Right lobe of liver (tissue), 4 donors: ENCODE measurements around the gene ABHD11.

Experiments used
- POLR2A ChIP-seq: fragments of 450-650 bp; IDR thresholded peaks from one replicate; pipeline ENCODE4 v1.6.1; 2017; ENCODE audit warnings: antibody characterized with exemption, mild to moderate bottlenecking
- TF ChIP-seq, protein P1 (sequence below), 4 donors: fragments of 200-600 bp in 3 of 4; fragments of 450-650 bp in 1 of 4; IDR thresholded peaks; one replicate each; pipeline versions ENCODE4 v1.5.1 to v1.8.0; 2016 to 2022; ENCODE audit warnings: antibody characterized with exemption in 4 of 4, mild to moderate bottlenecking in 2 of 4
- donor health status: DM: no; HTN: no; CAD: no.
- donor health status: DM: no; HTN: no; CAD: no.
- donor health status: DM: no; HTN: yes; CAD: no.

DNA sequence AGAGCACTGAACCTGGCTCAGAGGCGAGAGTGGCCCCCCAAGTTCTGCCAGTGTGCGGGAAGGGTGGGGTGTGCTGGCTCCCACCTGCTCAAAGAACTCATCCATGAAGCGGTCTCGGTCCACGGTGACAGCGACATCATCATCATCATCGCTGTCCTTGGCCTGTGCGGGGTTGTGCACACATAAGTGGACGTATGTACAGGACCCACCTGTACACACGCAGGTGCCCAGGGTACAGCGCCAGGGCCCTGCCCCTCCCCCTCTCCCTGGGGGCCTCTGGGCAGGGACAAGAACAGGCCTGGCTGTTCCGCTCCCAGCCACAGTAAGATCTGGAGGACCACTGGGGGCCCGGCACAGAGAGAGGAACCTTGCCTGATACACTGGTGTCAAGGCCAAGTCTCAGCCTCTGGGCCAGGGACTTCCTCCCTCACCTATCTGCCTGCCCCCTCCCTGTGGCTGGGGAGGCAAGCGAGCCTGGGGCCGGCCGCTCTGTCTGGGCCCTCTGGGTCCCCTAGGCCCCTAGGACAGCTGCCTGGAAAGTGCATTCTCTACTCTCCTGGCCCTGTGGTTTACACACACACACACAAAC, 29.5 kb downstream of the ABHD11 start:
- TF ChIP-seq, protein P1, sequence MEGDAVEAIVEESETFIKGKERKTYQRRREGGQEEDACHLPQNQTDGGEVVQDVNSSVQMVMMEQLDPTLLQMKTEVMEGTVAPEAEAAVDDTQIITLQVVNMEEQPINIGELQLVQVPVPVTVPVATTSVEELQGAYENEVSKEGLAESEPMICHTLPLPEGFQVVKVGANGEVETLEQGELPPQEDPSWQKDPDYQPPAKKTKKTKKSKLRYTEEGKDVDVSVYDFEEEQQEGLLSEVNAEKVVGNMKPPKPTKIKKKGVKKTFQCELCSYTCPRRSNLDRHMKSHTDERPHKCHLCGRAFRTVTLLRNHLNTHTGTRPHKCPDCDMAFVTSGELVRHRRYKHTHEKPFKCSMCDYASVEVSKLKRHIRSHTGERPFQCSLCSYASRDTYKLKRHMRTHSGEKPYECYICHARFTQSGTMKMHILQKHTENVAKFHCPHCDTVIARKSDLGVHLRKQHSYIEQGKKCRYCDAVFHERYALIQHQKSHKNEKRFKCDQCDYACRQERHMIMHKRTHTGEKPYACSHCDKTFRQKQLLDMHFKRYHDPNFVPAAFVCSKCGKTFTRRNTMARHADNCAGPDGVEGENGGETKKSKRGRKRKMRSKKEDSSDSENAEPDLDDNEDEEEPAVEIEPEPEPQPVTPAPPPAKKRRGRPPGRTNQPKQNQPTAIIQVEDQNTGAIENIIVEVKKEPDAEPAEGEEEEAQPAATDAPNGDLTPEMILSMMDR (IDR thresholded peaks at IDR 0.05) = no peak
- TF ChIP-seq POLR2A = no peak
